Measurements from ENCODE around the gene NARS2. TPM values are rescaled to one million over a fixed set of nuclear protein-coding genes. Genes with fewer than 3 reads are reported as not detected.
A peak's percentile ranks its signal among the peaks of the same experiment; 100 is the strongest.
"Not testable (repeated sequence)": the region's sequence is repeated elsewhere in the genome, so short reads cannot be mapped to it uniquely, and the experiment has no call there.

Gene NARS2
- total RNA-seq, 1 donor from 2014 or later = 17.5 TPM

DNA sequence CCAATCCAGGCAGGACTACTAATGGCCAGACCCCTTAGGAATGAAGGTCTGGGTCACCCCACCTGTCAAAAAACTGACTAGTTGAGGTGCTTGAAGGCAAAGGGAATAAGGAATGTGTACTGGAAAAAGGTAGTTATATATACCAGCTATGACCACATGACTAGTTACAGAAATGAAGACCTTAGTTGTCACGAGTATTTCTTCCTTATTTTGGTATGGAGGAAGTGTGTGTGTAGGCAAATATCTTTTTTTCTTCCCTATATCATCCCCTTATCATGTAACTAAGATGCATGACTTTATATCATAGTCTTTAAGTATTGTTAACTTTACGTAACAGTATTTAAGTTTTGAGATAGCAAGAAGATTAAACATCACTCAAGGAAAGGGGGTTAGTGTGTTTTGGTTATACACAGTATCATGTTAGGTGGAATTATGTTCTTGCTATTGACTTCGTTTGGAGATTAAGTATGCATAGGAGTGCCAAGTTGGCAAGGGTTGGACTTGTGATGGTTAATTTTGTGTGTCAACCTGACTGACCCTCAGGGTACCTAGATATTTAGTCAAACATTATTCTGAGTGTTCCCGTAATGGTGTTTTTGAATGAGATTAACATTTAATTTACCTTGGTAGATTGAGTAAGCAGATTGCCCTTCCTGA lies 38.2 kb upstream of the NARS2 start:
- ATAC-seq (peak; percentile 28), DNase-seq (no peak)
- H3K9me3 ChIP-seq = no peaks in the 10 kb centered on the region
- no peaks in the 10 kb centered on the region for H3K4me1 ChIP-seq
- intact Hi-C loops (cut with DNase I) = no loop called here
- H3K27me3 ChIP-seq = no peaks in the 10 kb centered on the region
- no peaks in the 10 kb centered on the region for H3K36me3 ChIP-seq
- H3K27ac ChIP-seq = no peak overlapping the region
- TF ChIP-seq, protein P1, sequence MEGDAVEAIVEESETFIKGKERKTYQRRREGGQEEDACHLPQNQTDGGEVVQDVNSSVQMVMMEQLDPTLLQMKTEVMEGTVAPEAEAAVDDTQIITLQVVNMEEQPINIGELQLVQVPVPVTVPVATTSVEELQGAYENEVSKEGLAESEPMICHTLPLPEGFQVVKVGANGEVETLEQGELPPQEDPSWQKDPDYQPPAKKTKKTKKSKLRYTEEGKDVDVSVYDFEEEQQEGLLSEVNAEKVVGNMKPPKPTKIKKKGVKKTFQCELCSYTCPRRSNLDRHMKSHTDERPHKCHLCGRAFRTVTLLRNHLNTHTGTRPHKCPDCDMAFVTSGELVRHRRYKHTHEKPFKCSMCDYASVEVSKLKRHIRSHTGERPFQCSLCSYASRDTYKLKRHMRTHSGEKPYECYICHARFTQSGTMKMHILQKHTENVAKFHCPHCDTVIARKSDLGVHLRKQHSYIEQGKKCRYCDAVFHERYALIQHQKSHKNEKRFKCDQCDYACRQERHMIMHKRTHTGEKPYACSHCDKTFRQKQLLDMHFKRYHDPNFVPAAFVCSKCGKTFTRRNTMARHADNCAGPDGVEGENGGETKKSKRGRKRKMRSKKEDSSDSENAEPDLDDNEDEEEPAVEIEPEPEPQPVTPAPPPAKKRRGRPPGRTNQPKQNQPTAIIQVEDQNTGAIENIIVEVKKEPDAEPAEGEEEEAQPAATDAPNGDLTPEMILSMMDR (IDR thresholded peaks at IDR 0.05) = no peak
- H3K4me3 ChIP-seq = no peak overlapping the region

DNA sequence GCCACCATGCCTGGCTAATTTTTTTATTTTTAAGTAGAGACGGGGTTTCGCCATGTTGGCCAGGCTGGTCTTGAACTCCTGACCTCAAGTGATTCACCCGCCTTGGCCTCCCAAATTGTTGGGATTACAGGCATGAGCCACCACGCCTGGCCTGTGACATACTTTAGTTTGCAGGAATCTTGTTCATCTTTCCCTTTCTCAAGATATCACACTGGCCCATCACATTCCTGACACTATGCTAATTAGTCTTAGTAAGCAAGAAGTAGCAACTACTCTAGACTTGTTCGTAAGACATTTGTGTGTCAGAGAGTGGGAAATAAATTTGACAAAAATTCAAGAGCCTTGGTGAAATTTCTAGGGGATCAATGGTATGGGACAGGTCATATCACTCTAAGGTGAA lies 34.7 kb upstream of the NARS2 start:
- DNase-seq; H3K36me3 ChIP-seq; H3K27me3 ChIP-seq; H3K27ac ChIP-seq; H3K4me3 ChIP-seq; intact Hi-C loops (cut with DNase I); ATAC-seq; H3K4me1 ChIP-seq; H3K9me3 ChIP-seq: not testable (repeated sequence)

DNA sequence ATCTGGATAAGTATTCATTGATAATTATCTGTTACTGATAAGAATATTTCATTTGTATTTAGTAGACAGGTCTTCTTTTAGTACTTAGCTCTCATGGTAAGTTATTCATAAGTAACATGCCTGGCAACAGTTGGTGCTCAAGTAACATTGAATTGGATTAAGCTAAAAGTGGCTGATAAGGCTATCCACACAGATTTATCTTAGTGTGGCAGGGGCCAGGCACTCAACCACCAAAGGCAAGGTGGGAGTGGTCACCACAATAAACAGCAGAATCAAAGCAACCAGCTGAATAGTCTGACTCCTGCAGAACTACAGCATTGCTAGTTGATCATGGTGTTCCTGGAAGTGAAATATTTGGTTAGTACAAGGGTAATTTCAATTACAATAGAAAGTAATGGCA lies 33.0 kb upstream of the NARS2 start:
- ATAC-seq (no peak), DNase-seq (no peak)
- Histone ChIP-seq H3K36me3 (no peaks in the 10 kb centered on the region), H3K27ac (no peak overlapping the region), H3K27me3 (peaks cover 4% of the 10 kb centered on the region), H3K9me3 (no peaks in the 10 kb centered on the region), H3K4me1 (no peaks in the 10 kb centered on the region), H3K4me3 (no peak overlapping the region)
- intact Hi-C loops (cut with DNase I) = no loop called here
- TF ChIP-seq, protein P1 (IDR thresholded peaks at IDR 0.05) = no peak

DNA sequence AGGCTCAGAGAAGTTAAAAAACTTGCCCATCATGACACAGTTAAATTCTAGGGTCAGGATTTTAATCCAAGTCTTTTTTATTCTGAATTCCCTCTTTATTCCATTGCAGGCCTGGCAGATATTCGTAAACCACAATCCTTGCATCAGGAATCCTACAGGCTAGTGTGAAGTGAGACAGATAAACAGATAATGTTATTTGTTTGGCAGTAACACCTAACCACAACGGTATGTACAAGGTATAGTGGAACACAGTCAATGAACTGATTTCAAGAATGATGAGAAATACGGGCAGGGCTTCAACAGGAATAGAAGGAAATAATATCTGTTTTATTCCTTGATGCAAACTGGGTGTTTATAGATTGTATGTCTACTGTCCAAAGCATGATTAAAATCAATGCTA lies 32.0 kb upstream of the NARS2 start:
- H3K4me1 ChIP-seq = no peaks in the 10 kb centered on the region
- ATAC-seq (no peak), DNase-seq (no peak)
- H3K36me3 ChIP-seq = no peaks in the 10 kb centered on the region
- TF ChIP-seq, protein P1 (IDR thresholded peaks at IDR 0.05) = no peak
- no peak overlapping the region for H3K27ac ChIP-seq
- H3K9me3 ChIP-seq = no peaks in the 10 kb centered on the region
- no peak overlapping the region for H3K4me3 ChIP-seq
- intact Hi-C loops (cut with DNase I) = no loop called here
- H3K27me3 ChIP-seq = peaks cover 4% of the 10 kb centered on the region

DNA sequence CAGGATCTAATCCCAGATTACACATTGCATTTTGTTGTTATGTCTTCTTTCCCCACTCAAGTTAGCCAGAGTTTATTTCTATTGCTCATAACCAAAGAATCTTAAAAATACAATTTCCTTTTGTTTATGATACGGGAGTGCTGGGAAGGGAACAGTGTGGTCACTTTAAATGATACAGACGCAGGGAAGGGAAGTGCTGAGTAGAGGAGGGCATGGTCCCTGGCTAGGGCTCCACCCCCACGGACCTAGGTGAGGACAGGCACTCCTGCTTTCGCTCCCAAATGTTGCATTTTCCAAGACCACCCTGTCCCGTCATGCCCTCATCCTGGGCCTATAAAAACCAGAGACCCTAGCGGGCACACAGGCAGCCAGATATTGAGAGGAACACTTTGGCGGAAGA lies 30.6 kb upstream of the NARS2 start:
- no peak overlapping the region for H3K27ac ChIP-seq
- ATAC-seq (no peak), DNase-seq (no peak)
- TF ChIP-seq, protein P1 (IDR thresholded peaks at IDR 0.05) = no peak
- intact Hi-C loops (cut with DNase I) = no loop called here
- no peaks in the 10 kb centered on the region for H3K36me3 ChIP-seq
- H3K9me3 ChIP-seq = no peaks in the 10 kb centered on the region
- peaks cover 4% of the 10 kb centered on the region for H3K27me3 ChIP-seq
- no peaks in the 10 kb centered on the region for H3K4me1 ChIP-seq
- no peak overlapping the region for H3K4me3 ChIP-seq

DNA sequence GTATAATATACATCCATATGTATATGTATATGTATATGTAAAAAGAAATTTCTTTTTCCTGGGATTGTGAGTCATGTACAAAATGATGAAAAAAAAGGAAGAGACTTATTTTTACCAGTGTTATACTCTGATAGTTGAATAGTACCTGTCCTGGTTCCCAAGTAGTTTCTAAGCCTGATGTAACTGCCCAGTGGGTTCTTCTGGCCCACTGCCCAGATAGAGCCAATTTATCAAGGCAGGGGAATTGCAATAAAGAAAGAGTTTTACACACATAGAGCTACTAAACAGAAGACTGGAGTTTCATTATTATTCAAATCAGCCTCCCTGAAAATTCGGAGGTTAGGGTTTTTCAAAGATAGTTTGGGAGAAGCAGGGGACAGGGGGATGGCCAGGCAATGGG lies 29.1 kb upstream of the NARS2 start:
- TF ChIP-seq, protein P1 (IDR thresholded peaks at IDR 0.05) = no peak

DNA sequence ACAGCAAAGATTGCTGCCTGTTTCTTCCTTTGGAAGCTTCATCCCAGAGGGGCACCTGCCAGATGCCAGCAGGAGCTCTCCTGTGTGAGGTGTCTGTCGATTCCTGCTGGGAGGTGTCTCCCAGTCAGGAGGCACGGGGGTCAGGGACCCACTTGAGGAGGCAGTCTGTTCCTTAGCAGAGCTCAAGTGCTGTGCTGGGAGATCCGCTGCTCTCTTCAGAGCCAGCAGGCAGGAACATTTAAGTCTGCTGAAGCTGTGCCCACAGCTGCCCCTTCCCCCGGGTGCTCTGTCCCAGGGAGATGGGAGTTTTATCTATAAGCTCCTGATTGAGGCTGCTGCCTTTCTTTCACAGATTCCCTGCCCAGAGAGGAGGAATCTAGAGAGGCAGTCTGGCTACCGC lies 28.1 kb upstream of the NARS2 start:
- H3K4me3 ChIP-seq; intact Hi-C loops (cut with DNase I); H3K4me1 ChIP-seq; H3K9me3 ChIP-seq; ATAC-seq; DNase-seq; H3K27me3 ChIP-seq; H3K27ac ChIP-seq; H3K36me3 ChIP-seq: not testable (repeated sequence)

More for the DNA sequence above, 29.1 kb upstream of the NARS2 start:
- Histone ChIP-seq H3K36me3 (no peaks in the 10 kb centered on the region), H3K4me3 (no peak overlapping the region), H3K27ac (no peak overlapping the region), H3K27me3 (peaks cover 4% of the 10 kb centered on the region), H3K9me3 (no peaks in the 10 kb centered on the region), H3K4me1 (no peaks in the 10 kb centered on the region)
- intact Hi-C loops (cut with DNase I) = no loop called here
- DNase-seq = no peak
- no peak for ATAC-seq

DNA sequence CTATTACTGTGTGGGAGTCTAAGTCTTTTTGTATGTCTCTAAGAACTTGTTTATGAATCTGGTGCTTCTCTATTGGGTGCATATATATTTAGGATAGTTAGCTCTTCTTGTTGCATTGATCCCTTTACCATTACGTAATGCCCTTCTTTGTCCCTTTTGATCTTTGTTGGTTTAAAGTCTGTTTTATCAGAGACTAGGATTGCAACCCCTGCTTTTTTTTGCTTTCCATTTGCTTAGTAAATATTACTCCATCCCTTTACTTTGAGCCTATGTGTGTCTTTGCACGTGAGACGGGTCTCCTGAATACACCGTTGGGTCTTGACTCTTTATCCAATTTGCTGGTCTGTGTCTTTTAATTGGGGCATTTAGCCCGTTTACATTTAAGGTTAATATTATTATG lies 26.4 kb upstream of the NARS2 start:
- H3K36me3 ChIP-seq; H3K27ac ChIP-seq; intact Hi-C loops (cut with DNase I); DNase-seq; ATAC-seq; H3K4me3 ChIP-seq; H3K27me3 ChIP-seq; H3K4me1 ChIP-seq; H3K9me3 ChIP-seq: not testable (repeated sequence)

DNA sequence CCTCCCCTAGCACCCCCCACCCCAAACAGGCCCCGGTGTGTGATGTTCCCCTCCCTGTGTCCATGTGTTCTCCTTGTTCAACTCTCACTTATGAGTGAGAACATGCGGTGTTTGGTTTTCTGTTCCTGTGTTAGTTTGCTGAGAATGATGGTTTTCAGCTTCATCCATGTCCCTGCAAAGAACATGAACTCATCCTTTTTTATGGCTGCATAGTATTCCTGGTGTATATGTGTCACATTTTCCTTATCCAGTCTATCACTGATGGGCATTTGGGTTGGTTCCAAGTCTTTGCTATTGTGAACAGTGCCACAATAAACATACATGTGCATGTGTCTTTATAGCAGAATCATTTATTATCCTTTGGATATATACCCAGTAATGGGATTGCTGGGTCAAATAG lies 22.9 kb upstream of the NARS2 start:
- intact Hi-C loops (cut with DNase I); H3K9me3 ChIP-seq; H3K27me3 ChIP-seq; H3K36me3 ChIP-seq; H3K4me1 ChIP-seq; DNase-seq; ATAC-seq; H3K27ac ChIP-seq; H3K4me3 ChIP-seq: not testable (repeated sequence)
